ENCODE results near the gene HLCS. TPM values are rescaled to one million over a fixed set of nuclear protein-coding genes. Genes with fewer than 3 reads are reported as not detected.

Gene HLCS
- total and polyA plus RNA-seq, 2 of the 8 experiments (the other 6 are each of a cell fraction or from before 2014, with no cell fraction given): 4.7 to 12.2 TPM

- TF ChIP-seq CHD7 (IDR thresholded peaks at IDR 0.05; ENCODE audit: insufficient replicate concordance, low read length): no peak
- TF ChIP-seq POLR2A (IDR thresholded peaks at IDR 0.05; ENCODE audit: control extremely low read depth in 1 of 2, low read depth in 2 of 2, low read length in 2 of 2): no peak
- TF ChIP-seq TCF12 (IDR thresholded peaks at IDR 0.05; ENCODE audit: low read depth, low read length): no peak
- no peak for TF ChIP-seq SIX5 (IDR thresholded peaks at IDR 0.05; ENCODE audit: low read depth, low read length)
- TF ChIP-seq SIRT6 (IDR thresholded peaks at IDR 0.05; ENCODE audit: low read length): no peak
- TF ChIP-seq GTF2F1 (IDR thresholded peaks at IDR 0.05; ENCODE audit: borderline replicate concordance, low read depth, low read length): no peak
- no peak for TF ChIP-seq SUZ12 (IDR thresholded peaks at IDR 0.05; ENCODE audit: low read length)
- TF ChIP-seq TBP (IDR thresholded peaks at IDR 0.05; ENCODE audit: low read depth, low read length): no peak
Observed at GRCh38 chr21:36828891-36829515, 137.5 kb downstream of the HLCS start (continued).

Data from H1 (cell line).